Measurements from ENCODE around the gene MTHFR.
A peak's percentile ranks its signal among the peaks of the same experiment; 100 is the strongest.
"Not testable (repeated sequence)": the region's sequence is repeated elsewhere in the genome, so short reads cannot be mapped to it uniquely, and the experiment has no call there.

MTHFR gene

DNA sequence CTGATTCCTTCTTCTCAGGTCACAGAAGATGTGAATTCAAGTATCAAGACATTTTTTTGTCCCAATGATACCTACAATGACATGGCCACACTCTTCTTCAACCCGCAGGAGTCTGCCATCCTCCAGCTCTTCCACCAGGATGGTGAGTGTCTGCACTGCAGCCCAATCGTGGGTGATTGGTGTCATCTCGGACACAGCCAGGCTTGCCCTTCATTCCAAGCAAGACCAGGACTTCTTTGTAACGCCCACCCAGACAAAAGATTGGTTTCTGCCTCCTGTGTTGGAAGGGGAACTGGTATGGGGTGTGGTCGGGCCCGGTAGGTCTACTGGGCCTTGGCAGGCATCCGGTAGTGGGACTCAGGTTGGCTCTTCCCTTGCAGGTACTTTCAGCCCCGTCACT, 27.7 kb upstream of the MTHFR start:
- no peak for DNase-seq (ENCODE audit: low read depth in 2 of 2)

DNA sequence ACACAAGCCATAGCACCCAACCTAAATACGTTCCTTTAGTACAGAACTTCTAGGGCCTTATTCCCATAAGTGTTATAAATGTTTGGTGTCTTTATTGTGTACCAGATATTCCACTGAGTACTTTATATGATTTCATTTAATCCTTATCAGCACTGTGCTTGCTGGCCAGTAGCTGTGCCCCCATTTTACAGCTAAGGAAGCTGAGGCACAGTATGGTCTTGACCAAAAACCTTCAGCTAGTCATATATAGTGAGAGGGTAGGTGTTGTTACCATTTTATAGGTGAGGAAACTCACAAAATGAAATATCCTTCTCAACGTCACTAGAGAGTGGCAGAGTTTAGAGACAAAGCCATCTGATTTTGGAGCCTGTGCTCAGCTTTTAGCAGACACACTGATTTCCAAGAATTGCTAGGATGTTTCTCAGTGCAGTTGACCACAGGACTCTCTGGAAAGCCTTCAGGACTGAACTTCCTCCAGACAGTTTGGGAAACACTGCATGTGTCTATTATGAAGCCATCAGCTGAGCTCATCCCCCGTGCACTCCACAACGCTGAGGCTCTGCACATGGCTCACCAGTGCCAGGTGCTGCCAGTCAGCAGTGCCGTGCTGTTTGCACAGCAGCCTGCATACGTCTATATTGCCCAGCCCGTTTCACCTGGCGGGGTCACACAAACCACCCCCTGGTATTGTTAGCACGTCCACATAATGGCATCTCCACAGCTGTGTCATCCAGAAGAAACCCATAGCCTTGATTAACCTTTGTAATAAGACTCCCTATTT, 26.4 kb upstream of the MTHFR start:
- no peak for DNase-seq (ENCODE audit: low read depth in 2 of 2)

DNA sequence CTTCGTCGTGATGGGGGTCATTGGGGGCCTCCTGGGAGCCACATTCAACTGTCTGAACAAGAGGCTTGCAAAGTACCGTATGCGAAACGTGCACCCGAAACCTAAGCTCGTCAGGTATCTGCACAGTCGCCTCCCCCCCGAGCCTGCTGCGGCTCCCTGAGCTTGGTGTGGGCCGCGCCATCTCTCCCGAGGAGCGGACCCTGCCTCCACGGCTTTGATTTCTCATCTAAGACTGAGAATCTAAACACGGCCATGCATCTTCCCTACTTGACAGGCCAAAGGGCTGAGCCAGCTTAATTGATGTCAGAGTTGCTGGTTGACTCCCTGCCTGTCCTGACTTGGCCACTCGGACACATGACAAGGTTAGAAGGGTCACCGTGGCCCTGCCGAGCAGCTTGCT, 22.7 kb upstream of the MTHFR start:
- no peak for DNase-seq (ENCODE audit: low read depth in 2 of 2)

DNA sequence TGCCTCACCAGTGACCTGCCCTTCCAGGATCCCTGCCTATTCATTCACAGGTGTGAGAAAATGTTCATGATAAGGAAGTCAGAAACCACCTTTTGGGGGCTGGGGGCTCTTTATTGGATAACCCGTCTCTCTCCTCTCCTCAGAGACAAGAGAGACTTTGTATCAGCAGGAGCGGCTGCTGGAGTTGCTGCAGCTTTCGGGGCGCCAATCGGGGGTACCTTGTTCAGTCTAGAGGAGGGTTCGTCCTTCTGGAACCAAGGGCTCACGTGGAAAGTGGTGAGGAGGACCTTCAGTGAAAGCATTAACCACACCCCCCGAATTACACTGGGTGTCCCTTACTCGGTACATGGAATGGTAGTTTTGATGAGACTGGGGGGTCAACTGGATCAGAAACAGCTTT, 21.2 kb upstream of the MTHFR start:
- no peak for DNase-seq (ENCODE audit: low read depth in 2 of 2)

DNA sequence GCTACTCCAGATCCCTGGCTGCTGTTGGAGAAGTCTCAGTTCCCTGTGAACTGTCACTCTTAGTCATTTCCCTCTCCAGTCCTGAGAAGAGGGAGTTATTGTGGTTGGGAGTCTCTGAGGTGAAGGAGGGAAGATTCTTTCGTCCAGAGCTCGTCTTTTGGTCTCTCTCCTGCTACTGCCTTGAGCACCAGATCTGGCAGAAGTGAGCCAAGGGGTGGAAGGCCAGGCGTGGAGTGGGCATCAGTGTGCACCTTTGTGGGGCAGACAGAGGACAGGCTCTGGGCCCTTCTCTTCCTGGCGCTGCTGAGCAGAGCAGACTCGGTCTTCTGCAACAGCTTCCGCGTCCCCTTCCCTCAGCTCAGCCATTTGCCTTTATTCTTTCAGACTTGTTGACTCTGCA, 19.4 kb upstream of the MTHFR start:
- no peak for DNase-seq (ENCODE audit: low read depth in 2 of 2)

DNA sequence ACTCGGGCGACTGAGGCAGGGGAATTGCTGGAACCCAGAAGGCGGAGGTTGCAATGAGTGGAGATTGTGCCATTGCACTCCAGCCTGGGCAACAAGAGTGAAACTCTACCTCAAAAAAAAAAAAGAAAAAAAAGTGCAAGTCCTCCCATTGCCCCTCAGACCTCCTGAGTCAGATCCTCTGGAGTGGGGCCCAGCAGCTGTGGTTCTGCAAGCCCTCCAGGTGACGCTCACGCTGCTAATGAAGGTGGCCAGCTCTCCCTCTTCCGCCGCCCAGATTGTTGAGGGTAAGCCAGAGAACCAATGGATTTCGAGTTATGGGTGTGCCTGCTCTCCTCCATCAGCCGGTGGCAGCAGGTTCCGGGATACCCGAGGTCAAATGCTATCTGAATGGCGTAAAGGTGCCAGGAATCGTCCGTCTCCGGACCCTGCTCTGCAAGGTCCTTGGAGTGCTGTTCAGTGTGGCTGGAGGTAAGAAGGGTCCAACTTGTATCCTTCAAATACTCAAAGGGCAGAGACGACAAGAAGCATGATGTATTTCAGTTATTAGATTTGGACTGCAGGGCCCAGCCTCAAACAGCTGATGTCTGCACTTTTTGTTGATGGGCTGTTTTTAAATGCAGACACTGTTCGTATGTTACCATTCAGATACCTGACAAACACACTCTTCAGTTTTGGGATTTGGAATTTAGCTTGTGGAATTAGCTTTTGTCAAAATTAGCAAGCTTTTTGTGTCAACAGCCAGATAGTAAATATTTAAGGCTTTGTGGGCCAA, 17.8 kb upstream of the MTHFR start:
- no peak for DNase-seq (ENCODE audit: low read depth in 2 of 2)

DNA sequence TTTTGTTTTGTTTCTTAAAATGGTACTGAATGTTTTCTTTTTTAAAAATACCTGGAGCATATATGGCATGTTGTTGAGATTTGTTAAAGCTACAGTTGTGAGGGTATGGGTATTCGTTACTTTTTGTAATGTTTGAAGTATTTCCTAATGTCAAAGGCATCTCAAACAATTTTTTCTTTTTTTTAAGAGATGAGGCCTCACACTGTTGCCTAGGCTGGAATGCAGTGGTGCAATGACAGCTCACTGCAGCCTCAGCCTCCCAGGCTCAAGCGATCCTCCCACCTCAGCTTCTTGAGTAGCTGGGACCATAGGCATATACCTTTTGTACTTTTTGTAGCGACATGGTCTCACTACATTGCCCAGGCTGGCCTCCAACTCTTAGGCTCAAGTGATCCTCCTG, 16.3 kb upstream of the MTHFR start:
- no peak for DNase-seq (ENCODE audit: low read depth in 2 of 2)

DNA sequence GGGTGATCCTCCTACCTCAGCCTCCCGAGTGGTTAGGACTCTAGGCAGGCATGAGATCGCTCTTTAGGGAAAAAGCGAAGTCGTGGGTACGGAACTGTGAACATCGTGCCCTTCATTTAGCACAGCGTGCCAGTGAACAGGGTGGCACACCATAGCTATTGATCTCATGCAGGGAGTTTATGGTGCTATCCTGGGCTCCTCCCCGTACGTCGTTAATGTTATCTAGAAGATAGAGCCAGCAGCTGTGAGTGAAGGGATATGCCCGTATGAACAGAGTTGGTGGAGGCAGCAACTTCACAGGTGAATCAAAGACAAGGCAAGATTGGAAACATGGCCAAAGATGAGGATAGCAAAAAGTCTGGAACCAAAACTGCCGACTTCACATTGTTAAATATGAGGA, 11.4 kb upstream of the MTHFR start:
- DNase-seq (ENCODE audit: low read depth in 2 of 2): no peak

DNA sequence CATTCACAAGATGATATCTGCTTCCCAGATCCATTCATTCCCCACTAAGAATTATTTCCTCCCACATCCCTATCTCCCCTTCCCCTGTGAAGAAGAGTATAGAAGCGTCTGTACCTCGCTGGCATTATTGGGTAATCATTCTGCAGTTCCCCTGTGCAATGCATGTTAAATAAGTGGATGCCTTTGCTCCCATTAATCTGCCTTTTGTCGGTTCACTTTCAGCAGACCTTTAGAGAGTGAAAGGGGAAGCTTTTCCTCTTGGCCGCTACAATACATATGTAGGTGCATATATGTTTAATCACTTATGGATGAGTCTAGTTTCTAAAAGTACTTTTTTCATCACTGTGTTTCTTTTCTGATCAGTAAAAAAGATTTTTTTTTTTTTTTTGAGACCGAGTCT, 7.3 kb upstream of the MTHFR start:
- no peak for DNase-seq (ENCODE audit: low read depth in 2 of 2)

DNA sequence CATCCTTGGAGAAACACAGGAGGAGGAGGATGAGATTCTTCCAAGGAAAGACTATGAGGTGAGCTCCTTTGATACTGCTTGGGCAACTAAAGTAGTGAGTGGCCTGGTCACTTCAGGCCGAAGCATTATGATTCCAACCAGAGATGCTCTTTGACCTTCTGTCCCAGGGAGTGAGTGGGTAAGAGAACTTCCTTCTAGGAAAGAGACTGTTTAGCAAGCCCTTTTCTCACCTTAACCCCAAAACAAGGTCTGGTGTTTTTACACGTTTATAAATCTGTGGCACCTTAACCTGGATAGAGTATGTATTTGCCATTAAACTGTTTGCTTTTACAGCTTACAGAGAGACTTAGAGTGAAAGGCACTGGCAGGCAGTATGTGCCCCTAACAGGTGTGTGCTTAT, 1.4 kb upstream of the MTHFR start:
- DNase-seq (ENCODE audit: low read depth in 2 of 2): no peak

DNA sequence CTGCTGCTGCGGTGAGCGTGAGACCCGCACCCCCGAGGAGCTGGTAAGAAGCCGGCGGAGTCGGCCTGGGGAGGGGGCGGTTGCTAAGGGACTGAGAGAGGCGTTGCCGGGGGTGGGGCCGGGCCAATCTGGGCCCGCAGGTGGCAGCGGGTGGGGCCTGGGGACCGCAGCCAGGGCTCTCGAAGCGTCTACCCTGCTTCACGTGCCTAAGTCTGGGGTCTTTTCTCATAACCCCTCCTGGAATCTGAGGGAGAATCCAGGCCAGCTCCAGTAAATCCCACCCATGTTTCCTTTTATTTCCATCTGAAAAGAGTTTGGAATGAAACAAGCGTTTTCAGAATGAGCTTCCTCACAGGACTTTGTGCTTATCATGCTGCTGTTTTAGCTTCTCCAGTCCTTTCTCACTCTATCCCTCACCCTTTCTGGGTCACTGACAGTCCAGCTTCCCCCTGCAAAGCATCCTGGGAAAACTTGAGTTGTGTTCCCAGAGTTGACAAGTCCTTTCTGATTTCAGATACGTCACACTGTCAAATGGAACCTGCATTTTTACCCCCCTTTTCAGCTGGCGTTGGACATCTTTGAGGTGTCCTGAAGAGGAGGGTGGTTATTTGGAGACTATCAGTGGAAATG, 658 bp upstream of the MTHFR start:
- no peak for DNase-seq (ENCODE audit: low read depth in 2 of 2)

DNA sequence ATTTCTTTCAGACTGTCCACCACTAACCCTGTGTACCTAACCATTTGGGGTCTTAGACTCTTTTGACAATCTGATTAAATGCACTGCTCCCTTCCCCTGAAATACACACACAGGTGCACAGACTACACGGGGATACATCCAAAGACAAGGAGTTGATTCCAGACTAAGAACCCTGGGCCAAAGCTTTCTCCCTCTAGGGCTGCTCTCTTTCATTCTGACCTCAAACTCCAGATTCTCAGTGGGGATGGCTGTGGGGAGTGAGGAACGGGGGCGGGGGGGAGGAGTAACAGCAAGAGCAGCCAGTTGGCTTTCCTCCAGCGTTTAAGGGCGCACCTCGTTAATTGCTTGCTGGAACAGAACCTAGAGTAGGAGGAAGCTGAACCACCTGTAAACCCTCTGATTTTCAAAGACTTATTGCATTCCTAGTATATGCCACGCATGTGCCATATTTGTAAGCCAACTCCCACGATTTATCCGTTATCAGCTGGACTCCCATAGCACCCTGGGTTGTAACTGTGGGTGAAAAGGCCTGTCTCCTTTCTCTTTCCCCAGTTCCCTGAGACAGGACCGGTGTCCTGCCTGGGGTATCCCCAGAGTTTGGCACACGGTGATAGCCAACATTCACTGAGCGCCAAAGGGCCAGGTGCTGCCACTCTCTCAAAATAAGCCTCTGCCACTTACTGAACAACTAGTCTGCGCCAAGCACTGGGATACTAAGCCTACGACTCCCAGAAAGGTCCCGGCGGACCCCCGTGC, 920 bp downstream of the MTHFR start:
- DNase-seq (ENCODE audit: low read depth in 2 of 2): no peak

DNA sequence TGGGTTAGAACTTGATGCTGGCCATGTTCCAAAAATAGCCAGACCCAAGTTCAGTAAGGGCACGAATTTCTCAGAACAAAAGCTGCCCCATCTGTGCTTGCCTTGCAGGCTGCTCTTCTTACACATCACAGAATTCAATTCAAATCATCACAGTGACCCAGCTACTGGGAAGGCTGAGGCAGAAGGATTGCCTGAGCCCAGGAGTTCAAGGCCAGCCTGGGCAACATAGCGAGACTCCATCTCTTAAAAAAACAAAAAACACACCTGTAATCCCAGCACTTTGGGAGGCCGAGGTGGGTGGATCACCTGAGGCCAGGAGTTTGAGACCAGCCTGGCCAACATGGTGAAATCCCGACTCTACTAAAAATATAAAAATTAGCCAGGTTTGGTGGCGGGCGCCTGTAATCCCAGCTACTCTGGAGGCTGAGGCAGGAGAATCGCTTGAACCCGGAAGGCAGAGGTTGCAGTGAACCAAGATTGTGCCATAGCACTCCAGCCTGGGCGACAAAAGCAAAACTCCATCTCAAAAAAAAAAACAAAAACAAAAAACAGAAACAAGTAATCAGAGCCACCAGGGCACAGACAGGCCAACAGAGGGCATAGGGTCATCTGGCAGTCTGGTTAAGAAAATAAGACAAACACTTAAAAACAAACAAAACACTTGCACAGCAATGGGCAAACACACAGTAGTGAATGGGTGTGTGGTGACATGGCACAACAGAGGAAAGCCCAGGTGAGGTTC, 1.7 kb downstream of the MTHFR start:
- DNase-seq (ENCODE audit: low read depth in 2 of 2): not testable (repeated sequence)

DNA sequence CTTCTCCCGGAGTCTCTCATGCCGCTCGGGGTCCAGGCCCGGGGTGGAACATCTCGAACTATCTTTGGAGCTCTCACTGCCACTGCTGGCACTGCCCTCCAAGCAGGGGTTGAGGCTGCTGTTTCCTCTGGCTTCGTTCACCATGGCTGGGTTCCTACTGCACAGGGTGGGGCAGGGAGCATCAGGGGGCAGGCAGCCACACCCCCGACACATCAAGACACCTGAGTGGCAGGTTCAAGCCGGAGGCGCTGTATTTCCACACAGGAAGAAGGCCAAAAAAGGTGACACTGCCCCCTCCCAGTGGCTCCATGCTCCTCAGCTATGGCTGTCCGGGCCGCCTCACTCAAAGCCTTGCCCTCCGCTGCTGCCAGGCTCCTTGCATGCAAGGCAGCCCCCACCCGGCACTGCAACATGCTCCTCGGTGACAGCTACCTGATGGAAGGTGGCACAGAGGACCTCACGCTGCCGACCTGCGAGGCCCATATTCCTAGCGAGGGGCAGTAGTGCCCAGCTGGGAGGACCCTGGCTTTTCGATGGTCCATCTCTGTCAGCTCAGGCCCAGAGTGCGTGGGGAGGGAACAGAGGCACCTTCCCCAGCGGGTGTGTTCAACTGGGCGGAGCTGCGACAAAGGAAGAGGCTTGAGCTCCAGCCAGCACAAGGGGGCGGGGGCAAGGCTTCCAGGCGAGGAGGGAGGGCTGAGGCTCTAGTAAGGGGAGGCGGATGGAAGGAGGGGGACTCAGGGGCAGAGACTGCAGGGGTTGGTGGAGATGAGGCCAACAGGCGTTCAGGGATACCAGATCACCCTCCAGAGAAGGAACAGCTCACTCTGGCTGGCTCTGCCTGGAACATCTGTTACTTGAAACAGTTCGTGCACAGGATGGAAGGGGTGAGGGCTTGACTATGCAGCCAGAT, 2.5 kb downstream of the MTHFR start:
- DNase-seq (ENCODE audit: low read depth in 2 of 2): peak; percentile 39 to 46

DNA sequence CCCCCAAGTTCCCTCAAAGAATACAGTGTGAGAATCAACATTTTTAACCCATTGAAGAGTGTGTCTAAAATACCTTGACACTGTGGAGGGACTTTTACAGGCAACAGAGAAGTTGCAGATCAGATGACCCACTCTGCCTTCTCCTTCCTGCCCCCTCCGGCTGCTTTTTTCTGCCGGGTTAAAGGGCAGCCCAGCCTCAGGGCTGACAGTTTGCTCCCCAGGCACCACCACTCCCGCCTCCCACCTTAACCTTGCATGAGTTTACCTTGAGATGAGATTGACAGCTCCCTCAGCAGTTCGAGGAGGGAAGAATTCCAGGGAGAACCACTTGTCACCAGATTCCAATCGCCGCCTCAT, 3.2 kb downstream of the MTHFR start:
- DNase-seq (ENCODE audit: low read depth in 2 of 2): no peak

DNA sequence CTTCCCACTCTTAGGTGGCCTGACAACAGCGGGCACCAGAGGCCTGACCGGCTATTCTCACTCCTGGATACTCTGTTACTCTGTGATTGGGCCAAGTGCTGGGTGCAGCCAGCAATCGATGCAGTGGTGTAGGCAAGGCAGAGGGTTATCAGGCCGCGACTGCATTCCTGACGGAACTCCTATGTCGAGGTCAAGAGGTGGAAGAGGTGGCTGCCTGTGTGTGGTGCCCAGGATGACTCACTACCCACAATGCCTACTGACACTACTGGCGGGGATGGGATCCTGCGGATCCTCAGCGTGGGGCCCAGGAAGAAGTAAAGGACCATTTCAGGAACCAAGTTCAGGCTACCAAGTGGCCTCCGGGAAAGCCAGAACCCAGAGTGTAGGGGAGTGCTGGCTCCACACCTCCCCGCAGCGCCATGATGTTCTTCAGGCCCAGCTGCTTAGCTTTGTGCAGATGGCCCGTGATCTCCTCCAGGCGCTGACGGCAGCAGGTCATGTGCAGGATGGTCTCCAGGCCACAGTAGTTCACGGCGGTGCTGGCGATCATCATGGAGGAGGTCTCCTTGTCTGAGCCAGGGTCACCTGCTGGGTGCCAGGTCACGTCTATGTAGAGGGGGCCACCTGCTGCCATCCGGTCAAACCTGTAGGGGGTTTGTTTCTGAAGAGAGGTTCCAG, 4.9 kb downstream of the MTHFR start:
- no peak for DNase-seq (ENCODE audit: low read depth in 2 of 2)

DNA sequence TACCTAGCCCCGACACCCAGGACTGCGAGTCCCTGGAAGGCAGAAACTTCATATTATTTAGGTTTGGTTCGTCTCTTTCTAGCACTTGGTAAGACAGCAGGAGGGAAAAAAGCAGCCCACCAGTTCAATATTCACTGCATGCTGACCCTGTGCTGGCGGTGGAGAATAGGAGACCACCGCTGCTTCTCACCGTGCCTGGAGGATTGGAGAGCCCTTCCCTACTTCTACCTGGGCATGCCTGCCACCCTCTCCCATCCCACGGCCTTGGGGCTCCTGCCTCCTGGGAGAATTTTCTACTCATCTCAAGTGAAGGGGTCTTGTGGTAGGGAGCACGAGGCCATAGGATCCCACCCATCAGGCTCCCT, 5.4 kb downstream of the MTHFR start:
- DNase-seq (ENCODE audit: low read depth in 2 of 2): no peak

DNA sequence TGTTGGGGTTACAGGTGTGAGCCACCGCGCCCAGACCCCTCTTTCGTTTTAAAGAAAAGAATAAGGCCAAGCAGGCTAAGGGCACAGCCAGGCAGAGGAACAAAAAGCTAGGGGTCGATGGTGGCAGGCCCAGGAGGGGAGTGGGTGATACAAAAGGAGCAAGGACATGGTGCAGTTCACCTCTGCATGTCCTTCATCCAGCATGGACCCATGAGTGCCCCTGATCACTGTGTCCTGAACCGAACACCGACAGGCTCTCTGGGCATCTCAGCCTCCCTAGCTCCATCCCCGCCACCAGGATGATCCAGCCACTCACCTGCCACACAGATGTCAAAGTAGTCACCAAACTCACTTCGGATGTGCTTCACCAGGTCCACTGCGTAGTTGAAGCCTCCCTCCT, 5.9 kb downstream of the MTHFR start:
- no peak for DNase-seq (ENCODE audit: low read depth in 2 of 2)

DNA sequence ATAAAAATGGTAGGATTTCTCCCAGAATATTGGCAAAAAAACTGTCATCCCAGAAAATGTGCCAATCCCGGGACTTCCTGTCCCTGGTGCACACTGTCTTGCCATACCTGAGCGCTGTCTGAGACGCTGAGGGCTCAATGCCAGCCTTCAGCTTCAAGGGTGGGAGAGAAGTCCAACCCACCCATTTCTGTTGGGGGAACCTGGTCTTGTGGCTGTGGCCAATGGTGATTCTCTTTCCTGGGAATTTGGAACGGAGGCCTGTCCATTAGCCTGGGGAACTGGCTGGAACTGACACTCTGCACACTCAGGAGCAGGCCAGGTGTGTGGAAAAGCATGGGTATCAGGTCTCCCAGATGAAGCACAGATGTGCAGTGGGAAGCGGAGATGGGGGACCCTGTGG, 6.7 kb downstream of the MTHFR start:
- no peak for DNase-seq (ENCODE audit: low read depth in 2 of 2)
